Stimulated activated CD4-positive, alpha-beta T cell treated with anti-CD3 and anti-CD28 coated beads, TNF-alpha, amount 100 ng/mL, for 48 hours (primary cell): ENCODE measurements around the gene DDX17.

Experiments used
- DNase-seq, 3 donors: peaks; one replicate each; pipeline ENCODE4 v3.0.0-alpha.2; 2020; ENCODE audit warnings: low read depth in 3 of 3

DDX17 gene

DNA sequence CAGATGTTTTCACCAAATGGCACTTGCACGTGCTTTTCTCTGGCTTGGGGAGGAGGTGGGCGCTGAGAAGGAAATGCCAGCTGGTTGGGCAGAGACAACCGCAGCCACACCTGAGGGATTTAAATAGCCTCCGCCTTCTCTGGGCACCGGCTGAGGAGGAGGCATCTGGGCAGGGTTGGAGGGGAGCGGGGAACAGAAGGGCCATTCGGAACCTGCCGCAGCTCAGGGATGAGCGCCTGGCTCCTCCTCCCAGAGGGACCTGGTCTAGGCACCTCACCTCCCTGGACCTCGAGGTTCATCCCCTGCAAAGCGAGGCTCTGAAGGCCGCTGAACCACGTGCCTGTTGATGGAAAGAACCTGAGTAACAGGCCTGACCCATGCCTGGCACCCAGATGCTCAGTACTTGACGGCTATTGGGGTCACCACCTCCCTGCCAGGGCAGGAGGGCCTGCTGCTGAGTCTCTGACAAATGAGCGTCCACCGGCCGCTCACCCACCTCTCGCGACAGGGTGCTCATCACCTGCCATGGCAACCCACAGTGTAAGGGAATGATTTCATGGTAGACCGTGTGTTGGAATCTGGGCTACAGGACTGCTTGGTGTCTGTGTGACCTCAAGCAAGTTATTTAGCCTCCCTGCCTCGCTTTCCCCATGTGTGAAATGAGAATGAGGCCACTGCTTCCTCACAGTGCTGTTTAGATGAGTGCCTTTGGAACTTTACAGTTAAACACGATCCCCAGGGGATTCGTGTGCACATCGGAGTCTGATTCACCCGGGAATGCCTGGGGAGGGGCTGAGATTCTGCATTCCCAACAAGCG, 40.2 kb downstream of the DDX17 start:
- no peak for DNase-seq

DNA sequence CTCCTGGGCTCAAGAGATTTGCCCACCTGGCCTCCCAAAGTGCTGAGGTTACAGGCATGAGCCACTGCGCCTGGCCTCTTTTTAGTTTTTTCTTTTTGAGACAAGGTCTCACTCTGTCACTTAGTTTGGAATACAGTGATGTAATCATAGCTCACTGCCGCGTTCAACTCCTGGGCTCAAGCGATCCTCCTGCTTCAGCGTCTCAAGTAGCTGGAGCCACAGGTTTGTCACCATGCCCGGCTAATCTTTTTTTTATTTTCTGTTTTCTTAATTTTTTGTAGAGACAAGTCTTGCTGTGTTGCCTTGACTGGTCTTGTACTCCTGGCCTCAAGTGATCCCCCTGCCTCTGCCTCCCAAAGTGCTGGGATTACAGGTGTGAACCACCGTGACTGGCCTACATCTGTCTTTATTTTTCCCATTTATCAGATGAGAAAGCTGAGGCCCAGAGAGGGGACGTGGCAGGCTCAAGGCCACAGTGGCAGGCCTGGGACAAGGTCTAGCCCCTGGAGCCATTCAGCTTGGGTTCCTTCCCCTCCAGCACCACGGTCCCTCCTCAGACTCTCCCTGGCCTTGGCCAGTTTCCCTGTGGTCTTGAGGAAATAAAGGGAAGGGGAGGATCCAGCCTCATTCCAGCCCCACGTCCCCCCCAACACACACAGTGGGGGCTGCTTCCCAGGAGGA, 41.0 kb downstream of the DDX17 start:
- no peak for DNase-seq

GRCh38 chr22:38462960-38463784, 42.9 kb downstream of the DDX17 start:
- no peak for DNase-seq

DNA sequence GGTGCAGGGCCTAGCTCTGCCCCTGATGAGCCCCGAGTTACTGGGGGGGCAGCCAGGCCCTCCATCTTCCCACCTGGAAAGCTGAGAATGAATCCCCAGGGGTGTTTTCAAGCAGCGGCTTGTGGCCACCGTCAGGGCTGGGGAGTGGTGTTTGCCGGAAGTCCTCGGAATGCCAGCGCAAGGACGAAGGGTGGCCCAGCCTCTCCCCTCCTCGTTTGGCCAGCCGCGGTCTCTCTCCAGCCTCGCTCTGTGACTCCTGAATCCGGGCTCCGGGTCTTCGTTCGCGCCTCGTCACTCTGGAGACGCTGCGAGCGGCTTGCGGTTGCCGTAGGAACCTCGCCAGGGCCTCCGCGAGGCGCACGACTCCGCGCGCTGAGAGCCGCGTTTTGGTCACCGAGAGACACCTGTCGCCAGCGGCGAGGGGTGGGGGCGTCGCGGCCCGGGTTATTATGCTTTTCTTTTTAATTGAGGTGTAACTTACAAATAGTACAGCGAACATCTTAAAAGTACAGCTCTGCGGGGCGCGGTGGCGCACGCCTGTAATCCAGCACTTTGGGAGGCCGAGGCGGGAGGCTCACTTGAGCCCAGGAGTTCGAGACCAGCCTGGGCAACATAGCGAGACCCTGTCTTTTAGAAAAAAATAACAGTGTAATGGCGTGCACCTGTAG, 44.6 kb downstream of the DDX17 start:
- DNase-seq: peak; percentile 39 to 65 (median 39)

- no peak for DNase-seq
These were observed 45.1 kb downstream of the DDX17 start for GRCh38 chr22:38461057-38461413.

DNA sequence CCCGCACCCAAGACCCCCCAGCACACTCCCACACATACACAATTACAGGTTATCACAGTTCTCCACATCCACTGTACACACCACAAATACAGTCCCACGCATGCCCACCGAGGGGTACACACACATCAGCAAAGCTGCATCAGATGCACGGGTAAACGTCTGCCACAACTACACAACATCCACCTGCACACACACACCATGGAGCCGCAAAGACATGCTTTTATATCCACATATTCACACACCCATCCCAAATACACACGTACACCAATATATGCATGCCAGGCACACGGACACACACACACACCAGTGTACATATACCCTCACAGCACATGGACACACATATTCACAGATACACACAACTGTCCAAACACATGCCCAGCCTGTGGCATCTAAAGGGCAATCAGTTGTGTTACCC, 45.7 kb downstream of the DDX17 start:
- DNase-seq: no peak

GRCh38 chr22:38456841-38457699, 49.0 kb downstream of the DDX17 start:
- no peak for DNase-seq

- no peak for DNase-seq
These were observed 49.8 kb downstream of the DDX17 start for GRCh38 chr22:38456272-38456835.

DNA sequence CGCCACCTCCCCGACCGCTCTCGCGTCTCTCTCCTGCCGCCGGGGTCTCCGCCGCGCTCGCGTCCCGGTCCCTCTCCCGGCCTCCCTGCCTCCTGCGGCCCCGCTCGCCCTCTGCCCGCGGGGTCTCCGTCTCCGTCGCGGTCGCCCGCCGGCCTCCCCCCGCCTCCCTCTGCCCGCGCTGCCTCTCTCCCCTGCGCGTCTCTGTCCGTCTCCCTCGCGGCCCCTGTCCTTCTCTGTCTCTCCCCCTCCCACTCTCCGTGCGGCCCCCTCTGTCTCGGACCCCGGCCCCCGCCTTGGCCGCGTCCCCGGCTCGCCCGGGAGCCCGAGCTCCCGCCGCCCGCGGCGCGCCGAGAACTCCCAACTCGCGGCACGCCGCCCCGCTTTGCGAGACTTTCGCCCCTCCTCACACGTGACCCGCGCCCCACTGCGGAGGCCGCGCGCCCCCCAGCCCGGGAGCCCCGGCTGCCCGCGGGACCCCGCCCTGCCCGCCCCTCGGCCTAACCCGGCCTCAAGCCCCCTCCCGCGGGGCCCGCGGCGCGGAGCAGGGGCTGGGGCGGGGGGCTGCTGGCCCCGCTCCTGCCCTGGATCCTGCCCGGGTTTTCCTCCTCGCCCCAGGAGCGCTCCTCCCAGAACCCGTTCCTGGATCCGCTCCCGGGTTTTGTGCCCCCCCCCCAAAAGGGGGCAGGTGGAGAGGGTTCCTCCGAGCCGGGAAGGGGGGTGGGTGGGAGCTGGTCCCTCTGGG, 50.4 kb downstream of the DDX17 start:
- DNase-seq: no peak

GRCh38 chr22:38455076-38455529, 51.0 kb downstream of the DDX17 start, which contains the start of gene KCNJ4:
Gene KCNJ4, minus strand, starts transcription at chr22:38455199. Its CDS starts 27,067 bp downstream, at chr22:38428132.
- no peak for DNase-seq

GRCh38 chr22:38454353-38455075, 51.6 kb downstream of the DDX17 start:
- no peak for DNase-seq

DNA sequence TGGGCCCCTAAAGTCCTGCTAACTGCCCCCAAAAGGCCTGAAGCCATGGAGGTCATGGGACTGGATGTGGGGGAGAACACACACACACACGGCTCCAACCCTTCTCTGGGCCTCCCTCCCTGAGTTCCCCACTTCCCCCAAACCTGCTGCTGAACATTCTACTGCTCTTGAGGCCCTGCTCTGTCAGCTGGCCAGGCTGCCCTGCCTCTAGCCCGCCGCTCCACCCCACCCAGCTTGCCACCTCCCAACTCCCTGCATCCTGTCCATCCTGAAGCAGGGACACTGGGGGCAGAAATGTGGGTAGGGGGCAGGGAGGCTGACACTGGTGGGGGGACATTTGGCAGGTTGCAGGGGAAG, 52.1 kb downstream of the DDX17 start:
- no peak for DNase-seq

DNA sequence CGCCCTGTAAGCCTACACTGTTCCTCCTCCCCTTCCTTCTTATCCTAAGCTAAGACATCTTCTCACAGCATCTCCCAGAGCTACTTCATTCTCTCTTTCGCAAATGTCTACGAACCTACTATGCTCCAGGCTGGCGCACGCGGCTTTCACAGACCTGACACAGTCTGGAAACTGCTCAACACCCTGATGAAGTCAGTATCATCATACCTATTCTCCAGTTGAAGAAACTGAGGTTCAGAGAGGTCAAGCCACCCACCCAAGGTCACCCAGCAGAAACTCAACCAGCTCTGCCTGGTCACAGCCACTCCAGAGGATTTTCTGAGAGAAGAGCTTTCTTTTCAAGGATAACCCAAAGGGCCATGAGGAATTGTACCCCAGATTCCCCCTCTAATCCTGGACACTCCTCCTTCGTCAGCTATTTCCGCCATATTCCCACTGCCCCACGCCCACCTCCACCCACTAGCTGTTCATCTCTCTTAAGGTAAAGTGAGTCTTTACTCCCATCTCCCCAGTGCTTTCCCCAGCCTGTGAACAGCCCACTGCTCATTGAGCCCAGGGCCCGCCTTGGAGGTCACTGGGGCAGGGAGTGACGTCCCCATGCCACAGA, 52.9 kb downstream of the DDX17 start:
- DNase-seq: no peak

GRCh38 chr22:38452373-38453065, 53.6 kb downstream of the DDX17 start:
- no peak for DNase-seq

GRCh38 chr22:38451864-38452263, 54.2 kb downstream of the DDX17 start:
- DNase-seq: no peak

GRCh38 chr22:38451404-38451803, 54.7 kb downstream of the DDX17 start:
- DNase-seq: no peak

- no peak for DNase-seq
These were observed 55.8 kb downstream of the DDX17 start for GRCh38 chr22:38450234-38450797.

DNA sequence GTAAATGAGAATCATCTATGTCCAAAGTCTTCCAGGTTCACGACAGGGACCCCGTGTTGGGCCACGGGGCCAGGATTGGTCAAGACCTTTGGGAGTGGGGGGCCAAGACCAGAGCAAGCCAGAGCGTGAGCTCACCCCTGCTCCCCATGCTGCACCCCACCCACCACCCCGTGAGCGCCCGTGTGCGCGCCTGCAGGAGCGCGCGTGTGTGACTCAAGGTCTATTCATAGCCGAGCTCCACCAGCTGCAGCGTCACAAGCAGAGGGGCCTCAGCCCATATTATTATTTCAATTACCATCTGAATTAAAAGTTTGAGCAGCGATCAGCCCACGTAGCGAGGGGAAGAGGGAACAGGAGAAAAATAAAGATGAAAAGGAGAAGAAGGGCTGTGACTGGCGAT, 56.3 kb downstream of the DDX17 start:
- DNase-seq: no peak
